HG03439 (cell line): ENCODE measurements around the gene HERC4.
A peak's percentile ranks its signal among the peaks of the same experiment; 100 is the strongest.

Source experiments
- ATAC-seq: cut with Tn5 transposase; IDR thresholded peaks from one replicate; pipeline ENCODE4 v1.9.1; 2021; ENCODE audit warnings: mild to moderate bottlenecking, moderate library complexity; ENCODE audit not compliant: unreplicated experiment

The HERC4 gene

DNA sequence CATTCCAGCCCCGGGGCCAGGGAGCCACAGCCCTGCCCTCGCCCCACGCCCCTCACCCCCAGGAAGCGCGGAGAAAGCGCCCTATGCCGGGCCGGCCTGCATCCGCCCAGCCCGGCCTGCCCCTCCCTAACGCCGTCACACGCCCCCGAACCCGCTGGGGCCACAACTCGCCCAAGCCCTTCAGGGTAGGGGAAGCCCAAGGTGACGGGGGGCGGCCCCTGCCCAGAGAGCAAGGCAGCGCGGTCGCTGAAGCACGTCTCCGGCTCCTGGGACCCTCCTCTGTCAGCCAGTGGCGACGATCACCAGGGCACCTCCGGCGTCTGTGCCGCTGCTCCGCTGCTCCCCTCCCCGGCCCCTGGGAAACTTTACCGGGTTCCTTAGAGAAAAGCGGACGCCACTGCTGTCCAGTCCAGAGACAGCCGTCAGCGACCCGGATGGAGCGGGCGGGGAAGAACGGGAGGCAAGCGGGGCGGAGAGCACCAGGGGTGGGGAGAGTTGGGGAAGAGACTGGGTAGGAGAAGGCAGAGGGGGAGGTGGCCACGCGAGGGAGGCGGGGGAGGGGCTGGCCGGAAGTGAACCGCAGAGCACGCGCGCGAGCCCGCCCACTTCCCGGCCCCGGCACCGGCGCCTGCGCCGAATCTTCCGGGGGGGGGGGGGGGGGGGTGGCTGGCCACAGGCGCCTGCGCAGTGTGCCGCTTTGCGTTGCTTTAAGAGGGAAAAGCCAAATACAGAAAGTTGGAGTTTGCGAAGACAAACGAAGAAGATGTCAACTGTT is at the start of gene HERC4:
Gene HERC4, minus strand, starts transcription at position 509 of the 775 bp plus-strand sequence. CDS start 2,175 bp downstream, outside the sequence.
- peak; percentile 92 for ATAC-seq

DNA sequence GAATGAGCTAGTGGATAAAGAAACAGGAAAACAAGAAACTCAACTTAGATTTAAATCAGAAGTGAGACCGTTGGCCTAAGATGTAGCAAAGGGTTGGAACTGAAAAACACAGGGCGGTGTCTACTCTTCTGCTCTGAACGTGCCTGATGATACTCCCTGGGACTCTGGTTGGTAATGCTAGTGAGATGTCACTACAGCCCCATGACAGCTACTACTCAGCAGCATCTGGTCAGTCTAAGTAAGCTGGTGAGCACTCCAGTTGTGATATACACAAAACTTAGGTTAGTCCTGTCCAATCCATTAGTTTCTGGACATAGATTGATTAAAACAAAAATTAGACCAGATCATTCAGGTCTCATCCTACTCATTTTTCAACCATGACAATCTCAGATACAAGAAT is 49.6 kb upstream of the HERC4 start:
- ATAC-seq, result no peak

DNA sequence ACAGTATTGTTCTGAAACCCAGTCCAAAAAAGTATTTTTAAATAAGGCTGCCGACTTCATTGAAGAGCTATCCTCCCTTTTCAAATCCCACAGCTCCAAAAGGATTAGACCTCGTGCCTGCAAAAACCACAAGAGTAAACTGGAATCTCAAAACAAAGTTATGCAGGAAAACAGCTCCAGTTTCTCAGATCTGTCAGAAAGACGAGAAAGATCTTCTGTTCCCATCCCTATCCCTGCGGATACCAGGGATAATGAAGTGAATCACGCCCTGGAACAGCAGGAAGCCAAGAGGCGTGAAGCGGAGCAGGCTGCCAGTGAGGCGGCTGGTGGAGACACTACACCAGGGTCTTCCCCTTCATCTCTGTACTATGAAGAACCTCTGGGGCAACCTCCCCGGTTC is 46.8 kb upstream of the HERC4 start:
- ATAC-seq, result no peak

DNA sequence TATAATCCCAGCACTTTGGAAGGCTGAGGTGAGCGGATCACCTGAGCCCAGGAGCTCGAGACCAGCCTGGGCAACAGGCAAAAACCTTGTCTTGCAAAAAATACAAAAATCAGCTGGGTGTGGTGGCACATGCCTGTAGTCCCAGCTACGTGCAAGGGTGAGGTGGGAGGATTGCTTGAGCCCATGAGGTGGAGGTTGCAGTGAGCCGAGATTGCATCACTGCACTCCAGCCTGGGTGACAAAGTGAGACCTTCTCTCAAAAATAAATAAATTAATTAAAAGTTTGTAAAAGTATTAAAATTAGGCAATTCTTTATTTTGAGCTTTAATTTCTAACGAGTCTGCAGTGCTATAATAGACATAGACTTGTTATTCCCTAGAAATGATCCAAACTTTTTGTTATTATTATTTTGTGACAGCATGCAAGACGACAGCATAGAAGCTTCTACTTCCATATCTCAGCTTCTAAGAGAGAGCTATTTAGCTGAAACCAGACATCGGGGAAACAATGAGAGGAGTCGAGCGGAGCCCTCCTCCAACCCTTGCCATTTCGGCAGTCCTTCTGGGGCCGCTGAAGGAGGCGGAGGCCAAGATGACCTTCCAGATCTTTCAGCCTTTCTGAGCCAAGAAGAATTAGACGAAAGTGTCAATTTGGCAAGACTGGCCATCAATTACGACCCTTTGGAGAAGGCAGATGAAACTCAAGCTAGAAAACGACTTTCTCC is 46.1 kb upstream of the HERC4 start:
- no peak for ATAC-seq

DNA sequence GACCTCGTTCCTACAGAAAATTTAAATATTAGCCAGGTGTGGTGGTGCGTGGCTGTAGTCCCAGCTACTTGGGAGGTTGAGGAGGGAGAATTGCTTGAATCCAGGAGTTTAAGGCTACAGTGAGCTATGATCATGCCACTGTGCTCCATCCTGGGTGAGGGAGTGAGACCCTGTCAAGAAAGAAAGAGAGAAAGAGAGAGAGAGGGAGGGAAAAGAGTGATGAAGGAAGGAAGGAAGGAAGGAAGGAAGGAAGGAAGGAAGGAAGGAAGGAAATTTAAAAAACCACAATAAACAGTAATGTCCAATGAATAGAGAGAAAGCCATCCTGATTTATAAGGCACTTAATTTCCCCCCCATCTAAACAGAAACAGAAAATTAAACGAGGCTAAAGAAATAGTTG is 43.6 kb upstream of the HERC4 start:
- no peak for ATAC-seq

DNA sequence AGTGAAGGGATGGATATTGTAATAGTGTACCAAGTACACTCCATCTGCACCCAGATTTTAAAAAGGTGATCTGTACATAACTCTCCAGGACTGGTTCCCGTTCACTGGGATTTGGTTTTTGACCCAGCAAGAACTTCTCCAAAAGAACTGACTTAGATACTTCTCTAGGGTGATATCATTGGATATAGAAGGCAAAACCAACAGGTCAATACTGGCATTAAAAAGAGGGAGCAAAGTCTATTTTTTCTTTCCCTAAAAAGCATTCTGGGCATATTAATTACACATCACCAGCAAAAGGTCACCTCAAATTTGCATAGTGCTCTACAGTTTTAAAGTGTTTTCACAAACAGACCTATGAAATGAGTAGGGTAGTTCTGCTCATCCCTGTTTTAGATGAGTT is 37.8 kb upstream of the HERC4 start:
- ATAC-seq, result no peak

DNA sequence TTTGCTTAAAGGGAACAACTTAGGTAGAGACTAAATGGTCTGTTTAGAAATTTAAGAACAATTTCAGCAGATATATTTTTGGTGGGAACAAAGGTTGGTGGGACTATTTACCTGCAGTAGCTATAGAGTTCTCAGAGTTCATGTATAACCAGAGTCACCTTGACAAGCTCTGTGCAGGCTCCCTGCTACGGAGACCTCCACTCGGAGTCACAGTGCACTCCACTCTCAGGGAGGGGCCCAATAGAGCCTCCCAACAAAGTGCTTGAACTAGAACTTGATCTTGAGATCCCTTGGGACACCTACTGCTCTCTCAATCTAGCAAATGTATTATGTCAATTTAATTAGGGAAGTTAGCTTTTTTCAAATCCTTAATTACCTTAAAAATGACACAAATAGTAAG is 36.5 kb upstream of the HERC4 start:
- no peak for ATAC-seq

- ATAC-seq, result no peak
Observed at GRCh38 chr10:68110027-68110426, 34.9 kb upstream of the HERC4 start.

GRCh38 chr10:68109331-68109730 is 34.2 kb upstream of the HERC4 start, which contains the start of gene MYPN:
Gene MYPN (plus strand): TSS chr10:68109488. CDS start chr10:68121439, 11,951 bp downstream.
- no peak for ATAC-seq

DNA sequence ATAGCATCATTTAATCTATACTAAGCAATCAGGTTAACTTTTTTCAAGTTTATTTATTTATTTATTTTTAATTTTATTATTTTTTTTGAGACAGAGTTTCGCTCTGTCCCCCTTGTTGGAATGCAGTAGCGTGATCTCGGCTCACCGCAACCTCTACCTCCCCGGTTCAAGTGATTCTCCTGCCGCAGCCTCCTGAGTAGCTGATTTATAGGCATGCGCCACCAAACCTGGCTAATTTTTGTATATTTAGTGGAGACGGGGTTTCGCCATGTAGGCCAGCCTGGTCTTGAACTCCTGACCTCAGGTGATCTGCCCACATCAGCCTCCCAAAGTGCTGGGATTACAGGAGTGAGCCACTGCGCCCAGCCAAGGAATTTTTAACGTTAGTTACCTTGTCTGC is 33.6 kb upstream of the HERC4 start:
- ATAC-seq, result no peak

DNA sequence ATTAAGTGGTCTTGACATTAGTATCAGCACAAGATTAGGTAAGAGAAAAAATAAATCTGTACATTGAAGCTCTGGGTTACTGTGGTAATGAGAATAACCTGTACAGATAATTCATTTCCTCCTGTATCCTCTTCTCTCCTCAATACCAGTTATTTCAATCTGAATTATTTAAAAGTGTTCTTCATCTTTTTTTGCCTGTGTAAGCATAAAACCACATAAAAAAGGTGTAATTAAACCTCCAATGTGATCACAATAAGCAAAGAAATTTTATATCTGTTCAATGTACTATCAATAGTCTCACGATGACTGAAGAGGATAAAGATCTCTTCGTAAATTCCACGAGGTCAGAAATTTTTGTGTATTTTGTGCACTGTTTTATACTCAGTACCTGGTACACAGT is 33.0 kb upstream of the HERC4 start:
- ATAC-seq, result no peak

GRCh38 chr10:68107651-68108050 is 32.6 kb upstream of the HERC4 start:
- no peak for ATAC-seq

DNA sequence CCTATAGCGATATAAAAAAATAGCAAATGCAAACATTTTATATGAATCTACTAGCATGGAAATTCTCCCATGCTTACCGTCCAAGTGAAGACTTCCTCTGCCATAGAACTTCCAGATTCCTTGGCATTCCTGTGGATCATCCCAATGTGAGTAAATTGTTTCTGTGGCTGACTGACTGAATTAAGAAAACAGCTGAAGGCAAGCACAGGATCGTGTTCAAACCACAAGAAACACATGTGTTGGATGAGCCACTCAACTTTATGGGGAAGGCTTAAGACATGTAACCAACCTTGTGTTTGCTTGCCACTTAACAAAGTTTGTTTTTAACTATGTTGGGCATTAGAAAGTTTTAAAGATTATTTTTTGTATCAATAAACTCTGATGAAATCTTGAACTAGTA is 31.6 kb upstream of the HERC4 start:
- no peak for ATAC-seq

DNA sequence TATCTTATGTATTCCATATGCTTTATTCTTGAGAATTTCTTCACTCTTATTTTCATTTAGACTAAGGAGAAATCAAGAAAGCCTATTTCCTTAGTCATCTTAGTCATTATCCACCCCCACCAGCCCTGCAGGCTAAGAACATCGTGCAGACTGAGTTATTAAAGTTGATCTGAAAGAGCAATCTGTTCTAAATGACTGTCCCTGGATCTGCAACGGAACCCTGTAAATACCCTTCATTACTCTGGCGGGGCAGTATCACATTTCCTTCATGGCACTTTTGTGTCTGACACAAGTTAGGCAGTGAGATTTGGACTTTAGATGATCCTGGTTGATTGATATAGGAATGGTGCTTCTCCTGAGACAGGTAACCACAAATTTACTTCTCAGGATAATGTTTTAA is 30.7 kb upstream of the HERC4 start:
- no peak for ATAC-seq

DNA sequence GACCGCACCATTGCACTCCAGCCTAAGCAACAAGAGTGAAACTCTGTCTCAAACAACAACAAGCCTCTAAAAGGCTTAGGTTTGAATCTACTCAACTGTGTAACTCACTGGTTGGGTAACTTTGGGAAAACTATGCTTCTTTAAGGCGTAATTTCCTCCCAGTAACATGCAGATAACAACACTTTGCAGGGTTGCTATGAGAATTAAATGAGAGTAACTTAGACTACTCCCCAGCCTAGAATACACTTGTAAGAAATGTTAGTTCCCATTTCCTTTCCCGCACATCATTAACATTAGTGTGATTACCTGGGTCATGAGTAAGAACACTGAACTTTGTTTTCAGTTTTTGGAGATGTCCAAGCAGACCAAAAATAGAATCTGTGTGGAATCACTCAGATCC is 28.8 kb upstream of the HERC4 start:
- ATAC-seq, result no peak

- ATAC-seq, result no peak
Observed at GRCh38 chr10:68103261-68103878, 28.3 kb upstream of the HERC4 start.

DNA sequence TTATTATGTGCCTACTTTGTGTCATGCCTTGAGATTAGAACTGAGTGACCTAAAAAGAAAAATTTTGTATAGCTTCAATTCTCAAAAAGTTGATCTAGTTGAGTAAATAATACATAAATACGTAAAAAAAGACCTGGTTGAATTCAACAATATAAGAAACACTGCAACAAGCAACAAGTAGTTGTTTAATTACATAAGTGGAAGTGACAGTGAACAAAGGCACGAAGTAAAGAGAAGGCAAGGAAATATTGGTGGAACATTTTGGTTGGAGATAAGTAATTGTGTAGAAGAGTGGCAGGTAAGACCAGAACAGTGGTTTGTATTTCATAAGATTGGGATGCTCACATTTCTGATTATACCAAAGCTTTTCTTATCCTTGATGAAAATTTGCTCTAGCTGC is 26.0 kb upstream of the HERC4 start:
- no peak for ATAC-seq

DNA sequence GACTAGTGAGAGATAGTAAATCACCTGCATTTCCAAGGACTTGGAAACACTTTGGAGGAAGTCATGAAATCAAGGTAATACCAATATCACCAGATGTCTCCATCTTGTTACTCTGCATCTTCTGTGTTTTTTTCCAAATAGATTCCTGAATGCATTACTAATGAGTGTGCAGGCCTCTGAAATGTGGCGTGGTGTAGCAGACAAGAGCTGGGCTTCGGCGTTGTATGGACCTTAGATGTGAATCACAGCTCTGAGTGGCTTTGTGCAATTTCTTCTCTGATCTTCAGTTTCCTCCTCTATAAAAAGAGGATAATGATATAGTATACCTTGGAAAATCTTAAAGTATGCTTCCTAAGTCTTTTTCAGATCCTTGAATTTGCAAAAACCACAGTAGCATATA is 24.7 kb upstream of the HERC4 start:
- ATAC-seq, result no peak

DNA sequence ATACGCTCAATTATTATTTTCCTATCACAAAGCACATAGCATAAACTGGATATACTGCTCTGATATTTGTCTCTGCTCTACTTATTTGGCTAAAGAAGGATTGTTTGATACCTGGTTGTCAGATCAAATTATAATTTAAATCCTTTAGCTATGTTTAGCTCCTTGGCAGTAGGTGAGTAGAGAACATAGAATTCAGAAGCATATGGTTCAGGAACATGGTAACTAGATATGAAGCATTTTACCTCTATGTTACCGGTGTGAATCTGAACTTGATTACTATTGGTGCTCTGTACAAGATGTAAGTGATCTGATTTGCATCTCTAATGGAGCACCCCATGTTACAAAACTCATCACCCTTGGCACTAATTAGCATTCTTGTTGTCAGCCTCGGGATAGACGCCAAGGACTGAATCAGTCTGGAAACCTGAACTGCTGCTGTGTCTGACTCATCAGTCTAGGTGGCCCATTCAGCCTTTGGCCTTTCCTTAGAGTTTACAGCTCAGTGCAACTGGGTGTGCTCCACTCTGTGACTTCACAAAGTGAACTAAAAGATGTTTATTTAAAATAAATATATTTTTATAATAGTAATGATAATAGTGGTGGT is 21.9 kb upstream of the HERC4 start:
- no peak for ATAC-seq

- no peak for ATAC-seq
Observed at GRCh38 chr10:68095153-68095552, 20.1 kb upstream of the HERC4 start.

DNA sequence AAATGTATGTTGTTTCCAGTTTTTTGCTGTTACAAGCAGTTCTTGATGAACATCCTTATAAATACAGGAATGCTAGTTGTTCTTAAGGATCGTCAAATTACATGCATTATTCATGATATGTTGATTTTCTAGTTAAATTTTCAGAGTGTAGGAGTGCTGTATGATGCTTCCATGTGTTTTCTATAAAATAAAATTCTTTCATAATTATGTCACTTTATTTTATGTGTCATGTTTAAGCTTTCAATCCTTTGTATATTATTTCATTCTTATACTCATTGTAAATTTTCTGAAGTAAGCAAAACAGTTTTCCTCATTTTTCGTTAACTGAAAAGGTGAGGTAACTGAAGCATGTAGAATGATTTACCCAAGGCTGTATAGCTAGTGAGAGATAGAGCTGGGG is 17.4 kb upstream of the HERC4 start:
- ATAC-seq, result no peak

- ATAC-seq, result no peak
Observed at GRCh38 chr10:68090586-68090985, 15.5 kb upstream of the HERC4 start.
